ENCODE measurements around the gene KCND3. TPM values are rescaled to one million over a fixed set of nuclear protein-coding genes. Genes with fewer than 3 reads are reported as not detected.

KCND3 gene
- total RNA-seq, result under 0.01 TPM in 2 replicates

DNA sequence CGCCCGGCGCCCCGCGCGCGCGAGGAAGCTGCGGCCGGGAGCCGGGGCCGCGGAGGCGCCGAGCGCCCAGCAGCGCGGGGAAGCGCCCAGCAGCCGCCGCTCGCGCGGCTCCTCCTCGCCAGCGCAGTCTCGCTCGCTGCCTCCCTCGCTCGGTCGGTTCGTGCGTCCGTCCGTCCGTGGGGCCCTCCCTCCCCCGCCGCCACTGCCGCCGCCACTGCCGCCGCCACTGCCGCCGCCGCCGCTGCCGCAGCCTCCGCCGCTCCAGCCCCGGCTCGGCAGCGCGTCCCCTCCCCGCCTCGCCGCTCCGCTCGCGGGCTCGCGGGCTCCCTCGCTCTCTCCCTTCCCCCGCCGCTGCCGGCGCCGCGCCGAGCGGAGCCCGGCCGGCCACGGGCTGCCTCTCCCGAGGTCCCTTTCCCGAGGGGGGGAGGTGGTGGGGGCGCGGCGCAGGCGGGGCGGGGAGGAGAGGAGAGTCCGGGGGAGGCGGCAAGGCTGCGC, at the start of gene KCND3:
Gene KCND3 (minus strand): TSS at position 138 of the 495 bp plus-strand sequence.

DNA sequence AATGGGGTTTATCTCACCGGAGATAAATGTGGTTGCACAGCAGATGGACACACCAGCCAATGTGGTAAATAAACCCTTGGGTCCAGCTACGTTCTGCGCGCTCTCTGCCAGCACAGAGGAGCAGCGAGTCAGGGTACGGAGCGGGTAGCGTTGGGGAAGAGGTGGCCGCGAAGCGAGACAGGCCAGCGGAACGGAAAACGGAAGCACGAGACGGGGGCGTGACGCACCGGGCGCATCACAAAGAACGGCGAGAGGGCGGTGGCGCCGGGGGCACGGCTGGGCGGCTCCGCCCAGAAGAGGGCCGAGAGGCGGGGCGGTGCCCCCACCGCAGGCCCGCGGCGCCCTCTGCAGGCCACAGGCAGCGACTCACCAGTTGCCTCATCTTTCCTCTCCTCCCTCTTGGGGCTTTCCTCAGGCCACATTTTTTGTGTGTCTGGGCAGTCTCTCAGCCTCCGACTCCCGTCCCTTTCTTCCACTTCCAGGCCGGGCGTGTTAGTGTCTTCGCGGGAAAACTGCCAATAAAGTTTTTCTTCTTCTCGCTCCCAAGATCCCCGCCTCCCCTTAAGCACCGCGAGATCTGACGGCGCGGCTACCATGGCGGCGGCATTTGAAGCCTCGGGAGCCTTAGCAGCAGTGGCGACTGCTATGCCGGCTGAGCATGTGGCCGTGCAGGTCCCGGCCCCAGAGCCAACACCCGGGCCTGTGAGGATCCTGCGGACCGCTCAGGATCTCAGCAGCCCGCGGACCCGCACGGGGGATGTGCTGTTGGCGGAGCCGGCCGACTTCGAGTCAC, 233.9 kb downstream of the KCND3 start, which contains the start of gene DDX20:
Gene DDX20 (plus strand): TSS at position 571 of the 793 bp plus-strand sequence. CDS start 24 bp downstream, at position 595.

DNA sequence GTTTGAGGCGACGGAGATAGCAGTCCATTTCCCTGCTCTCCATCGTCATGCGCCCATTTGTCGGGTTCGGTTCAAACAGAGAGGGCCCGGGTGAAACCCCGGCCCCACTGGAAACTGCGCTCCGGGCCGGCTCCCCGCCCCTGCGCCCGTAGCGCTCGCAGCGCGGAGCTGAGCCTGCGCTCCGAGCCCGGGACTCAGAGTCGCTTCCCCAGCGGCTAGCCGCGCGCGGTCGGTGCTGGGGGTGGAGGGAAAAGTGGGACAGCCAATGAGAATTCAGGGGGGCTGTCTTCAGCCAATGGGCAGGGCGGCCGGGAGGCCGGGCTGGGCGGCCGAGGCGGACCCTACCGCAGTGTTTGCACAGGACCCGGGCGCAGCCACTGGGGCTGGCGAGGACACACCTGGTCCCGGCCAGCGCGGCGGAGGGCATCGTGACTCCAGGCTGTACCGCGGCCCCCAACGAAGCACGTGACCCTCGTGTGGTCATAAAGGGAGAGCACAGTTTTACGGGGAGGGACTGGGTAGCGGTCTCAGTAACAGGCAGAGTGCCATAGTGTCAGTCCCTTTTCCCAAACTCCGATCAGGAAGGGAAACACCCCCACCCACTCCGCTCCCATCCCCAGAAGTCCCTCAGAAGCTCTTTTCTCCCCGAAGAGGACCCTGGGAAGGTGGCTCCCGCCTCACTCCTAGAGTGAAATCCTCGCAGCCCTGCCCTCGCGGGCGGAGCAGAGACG, 250.1 kb downstream of the KCND3 start, which contains the start of gene INKA2:
Gene INKA2 (minus strand): TSS at position 202 of the 731 bp plus-strand sequence. CDS start 153 bp downstream, at position 49.

Other genes starting within 250 kb of the KCND3 start
- gene DDX20, start 233.8 kb downstream of the KCND3 start, total RNA-seq, result 6.8 and 8.8 TPM in 2 replicates

Measured in bronchial smooth muscle cell (primary cell).